Measurements from ENCODE around the gene CADM1. TPM values are rescaled to one million over a fixed set of nuclear protein-coding genes. Genes with fewer than 3 reads are reported as not detected.

Gene CADM1
- polyA plus RNA-seq, 1 donor (not counting 4 experiments of a cell fraction or from before 2014, with no cell fraction given): 9.5 TPM

GRCh38 chr11:115501502-115501892 is 2.7 kb downstream of the CADM1 start:
- Histone ChIP-seq H3K27me3 (ENCODE audit: control insufficient read depth, extremely low read depth, insufficient read depth, low read length) (peaks cover 12% of the 10 kb centered on the region), H4K20me1 (ENCODE audit: control insufficient read depth, extremely low read depth, insufficient read depth, low read length) (no peaks in the 10 kb centered on the region), H3K27ac (ENCODE audit: control insufficient read depth, insufficient read depth, low read length) (no peak overlapping the region), H3K79me2 (ENCODE audit: control insufficient read depth, insufficient read depth, low read length) (no peaks in the 10 kb centered on the region), H3K4me2 (ENCODE audit: control insufficient read depth, extremely low read depth, insufficient read depth, low read depth, low read length) (peak overlapping the region; percentile 64), H3K4me3 (ENCODE audit: control insufficient read depth in 2 of 3, extremely low read depth in 1 of 3, insufficient read depth in 2 of 3, low read depth in 1 of 3, low read length in 3 of 3) (peak overlapping the region in 2 of 3 experiments; percentile 17 to 53), H3K9me1 (ENCODE audit: control insufficient read depth, extremely low read depth, insufficient read depth, low read length) (no peaks in the 10 kb centered on the region), H2AFZ (ENCODE audit: control insufficient read depth, low read length) (peak overlapping the region; percentile 15), H3K36me3 (ENCODE audit: control insufficient read depth in 2 of 2, extremely low read depth in 1 of 2, insufficient read depth in 2 of 2, low read length in 2 of 2) (no peaks in the 10 kb centered on the region), H3K9me3 (ENCODE audit: control insufficient read depth, low read depth, low read length) (no peaks in the 10 kb centered on the region), H3K4me1 (ENCODE audit: control insufficient read depth, extremely low read depth, insufficient read depth, low read length) (peaks cover 22% of the 10 kb centered on the region), H3K9ac (ENCODE audit: control insufficient read depth, extremely low read depth, insufficient read depth, low read length) (no peak overlapping the region)
- FAIRE-seq: no peak
- DNase-seq (ENCODE audit: low read depth, low spot score): no peak
- TF ChIP-seq CTCF (optimal IDR thresholded peaks at IDR 0.05 in 1 of 3, IDR thresholded peaks at IDR 0.05 in 1 of 3, conservative IDR thresholded peaks at IDR 0.05 in 1 of 3; ENCODE audit: extremely low read depth in 1 of 3, insufficient read depth in 2 of 3, low read length in 3 of 3): no peak
- no peak for TF ChIP-seq EZH2 (IDR thresholded peaks at IDR 0.05; ENCODE audit: low read length)
- dilution Hi-C loops (cut with MboI; ENCODE audit: extremely low pct_ligation_motif_present, low sequenced_read_pairs): no loop called here

GRCh38 chr11:115500547-115501501 is 3.4 kb downstream of the CADM1 start:
- Histone ChIP-seq H3K36me3 (ENCODE audit: control insufficient read depth in 2 of 2, extremely low read depth in 1 of 2, insufficient read depth in 2 of 2, low read length in 2 of 2) (no peaks in the 10 kb centered on the region), H2AFZ (ENCODE audit: control insufficient read depth, low read length) (peak overlapping the region; percentile 49), H3K9ac (ENCODE audit: control insufficient read depth, extremely low read depth, insufficient read depth, low read length) (no peak overlapping the region), H3K27ac (ENCODE audit: control insufficient read depth, insufficient read depth, low read length) (no peak overlapping the region), H3K79me2 (ENCODE audit: control insufficient read depth, insufficient read depth, low read length) (no peaks in the 10 kb centered on the region), H3K4me1 (ENCODE audit: control insufficient read depth, extremely low read depth, insufficient read depth, low read length) (peaks cover 22% of the 10 kb centered on the region), H3K27me3 (ENCODE audit: control insufficient read depth, extremely low read depth, insufficient read depth, low read length) (peaks cover 12% of the 10 kb centered on the region), H4K20me1 (ENCODE audit: control insufficient read depth, extremely low read depth, insufficient read depth, low read length) (no peaks in the 10 kb centered on the region), H3K4me2 (ENCODE audit: control insufficient read depth, extremely low read depth, insufficient read depth, low read depth, low read length) (peak overlapping the region; percentile 64), H3K9me1 (ENCODE audit: control insufficient read depth, extremely low read depth, insufficient read depth, low read length) (no peaks in the 10 kb centered on the region), H3K4me3 (ENCODE audit: control insufficient read depth in 2 of 3, extremely low read depth in 1 of 3, insufficient read depth in 2 of 3, low read depth in 1 of 3, low read length in 3 of 3) (peak overlapping the region in 2 of 3 experiments; percentile 17 to 53), H3K9me3 (ENCODE audit: control insufficient read depth, low read depth, low read length) (no peaks in the 10 kb centered on the region)
- dilution Hi-C loops (cut with MboI; ENCODE audit: extremely low pct_ligation_motif_present, low sequenced_read_pairs): no loop called here
- no peak for TF ChIP-seq CTCF (optimal IDR thresholded peaks at IDR 0.05 in 1 of 3, IDR thresholded peaks at IDR 0.05 in 1 of 3, conservative IDR thresholded peaks at IDR 0.05 in 1 of 3; ENCODE audit: extremely low read depth in 1 of 3, insufficient read depth in 2 of 3, low read length in 3 of 3)
- no peak for TF ChIP-seq EZH2 (IDR thresholded peaks at IDR 0.05; ENCODE audit: low read length)
- DNase-seq (ENCODE audit: low read depth, low spot score) (no peak), FAIRE-seq (peak; percentile 5)

Measured in keratinocyte (primary cell).